NCI-H2081 treated with DMSO at 0.1 percent for 48 hours (cell line): ENCODE measurements around the gene PPP1R15B.

Experiments
- DNase-seq: peaks from one replicate; lab custom pipeline; 2025; lab: John Stamatoyannopoulos, UW

Gene PPP1R15B

DNA sequence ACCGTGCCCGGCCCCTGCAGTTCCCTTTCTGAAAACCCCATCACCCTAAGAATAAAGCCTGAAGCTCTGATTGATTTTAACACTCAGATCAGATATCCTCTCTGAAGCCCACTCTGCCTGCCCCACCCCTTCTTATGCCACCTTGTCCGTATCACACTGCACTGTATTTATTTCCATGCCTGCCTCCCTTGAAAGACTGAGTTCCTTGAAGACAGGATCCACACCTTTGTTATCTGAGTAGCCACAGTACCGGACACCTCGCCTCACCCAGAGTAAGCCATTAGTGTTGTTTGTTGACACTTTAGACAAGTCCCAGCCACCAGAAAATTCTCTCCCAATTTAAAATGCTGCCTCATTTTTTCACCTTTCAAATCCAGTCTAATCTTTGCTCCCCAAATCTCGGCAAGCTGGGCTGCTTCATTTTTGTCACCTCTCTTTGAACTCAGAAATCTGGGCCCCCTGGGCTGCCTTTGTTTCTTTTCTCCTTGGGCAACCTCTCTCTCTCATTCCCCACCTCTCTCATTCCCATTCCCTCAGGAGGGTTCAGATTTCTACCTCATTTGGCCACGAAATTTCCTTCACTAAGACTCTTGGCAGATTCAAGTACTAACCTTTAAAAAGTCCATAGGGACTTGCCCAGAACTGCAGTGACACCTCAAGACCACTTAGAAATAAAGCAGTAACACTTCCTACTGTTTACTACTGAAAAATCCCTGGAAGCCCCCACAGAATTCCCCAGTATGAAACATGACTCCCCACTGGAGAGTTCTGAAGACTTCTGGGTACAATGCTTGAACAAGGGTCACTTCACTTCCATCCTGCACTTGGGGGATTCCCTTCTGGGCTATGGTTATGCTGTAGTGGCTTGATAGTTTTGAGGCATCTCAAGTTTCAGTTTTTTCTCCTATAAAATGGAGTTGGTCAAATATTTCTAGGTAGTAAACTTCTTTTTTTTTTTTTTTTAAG, 8.7 kb upstream of the PPP1R15B start:
- no peak for DNase-seq

DNA sequence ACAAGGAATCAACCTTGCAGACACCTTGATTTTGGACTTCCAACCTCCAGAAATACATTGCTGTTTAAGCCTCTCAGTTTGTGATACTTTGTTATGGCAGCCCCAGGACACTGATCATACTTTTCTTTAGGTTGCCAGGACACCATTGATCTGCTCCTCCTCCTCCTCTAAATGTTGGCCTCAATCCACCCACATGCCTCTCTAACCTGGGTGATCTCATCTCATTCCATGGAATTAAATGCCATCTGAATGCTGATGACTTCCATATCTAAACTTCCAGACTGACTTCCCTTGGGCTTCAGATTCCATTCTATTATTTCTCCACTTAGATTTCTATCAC, 7.4 kb upstream of the PPP1R15B start:
- no peak for DNase-seq

DNA sequence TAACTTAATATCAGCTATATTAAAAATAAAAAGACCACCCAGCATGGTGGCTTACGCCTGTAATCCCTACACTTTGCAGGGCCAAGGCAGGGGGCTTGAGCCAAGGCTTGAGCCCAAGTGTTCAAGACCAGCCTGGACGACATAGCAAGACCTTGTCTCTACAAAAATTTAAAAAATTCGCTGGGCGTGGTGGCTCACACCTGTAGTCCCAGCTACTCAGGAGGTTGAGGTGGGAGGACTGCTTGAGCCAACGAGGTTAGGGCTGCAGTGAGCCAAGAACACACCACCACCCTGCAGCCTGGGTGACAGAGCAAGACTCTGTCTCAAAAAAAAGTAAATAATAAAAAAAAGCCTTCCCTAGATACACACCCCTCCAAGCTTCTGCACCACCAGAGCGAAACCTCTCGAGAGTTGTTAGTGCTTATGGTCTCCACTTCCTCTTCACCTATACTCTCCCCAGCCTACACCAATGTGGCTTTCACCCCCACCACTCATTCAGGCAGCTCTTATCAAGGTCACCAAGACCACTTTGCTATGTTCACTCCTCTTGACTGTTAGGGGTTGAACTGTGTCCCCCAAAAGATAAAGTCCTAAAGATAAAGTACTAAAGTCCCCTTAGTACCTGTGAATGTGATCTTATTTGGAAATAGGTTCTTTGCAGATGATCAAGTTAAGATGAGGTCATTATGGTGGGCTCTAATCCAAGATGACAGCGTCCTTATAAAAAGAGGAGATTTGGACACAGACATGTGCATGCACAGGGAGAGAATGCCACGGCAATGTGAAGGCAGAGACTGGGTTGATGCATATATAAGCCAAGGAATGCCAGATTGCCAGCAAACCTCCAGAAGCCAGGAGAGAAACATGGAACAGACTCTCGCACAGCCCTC, 6.8 kb upstream of the PPP1R15B start:
- no peak for DNase-seq

DNA sequence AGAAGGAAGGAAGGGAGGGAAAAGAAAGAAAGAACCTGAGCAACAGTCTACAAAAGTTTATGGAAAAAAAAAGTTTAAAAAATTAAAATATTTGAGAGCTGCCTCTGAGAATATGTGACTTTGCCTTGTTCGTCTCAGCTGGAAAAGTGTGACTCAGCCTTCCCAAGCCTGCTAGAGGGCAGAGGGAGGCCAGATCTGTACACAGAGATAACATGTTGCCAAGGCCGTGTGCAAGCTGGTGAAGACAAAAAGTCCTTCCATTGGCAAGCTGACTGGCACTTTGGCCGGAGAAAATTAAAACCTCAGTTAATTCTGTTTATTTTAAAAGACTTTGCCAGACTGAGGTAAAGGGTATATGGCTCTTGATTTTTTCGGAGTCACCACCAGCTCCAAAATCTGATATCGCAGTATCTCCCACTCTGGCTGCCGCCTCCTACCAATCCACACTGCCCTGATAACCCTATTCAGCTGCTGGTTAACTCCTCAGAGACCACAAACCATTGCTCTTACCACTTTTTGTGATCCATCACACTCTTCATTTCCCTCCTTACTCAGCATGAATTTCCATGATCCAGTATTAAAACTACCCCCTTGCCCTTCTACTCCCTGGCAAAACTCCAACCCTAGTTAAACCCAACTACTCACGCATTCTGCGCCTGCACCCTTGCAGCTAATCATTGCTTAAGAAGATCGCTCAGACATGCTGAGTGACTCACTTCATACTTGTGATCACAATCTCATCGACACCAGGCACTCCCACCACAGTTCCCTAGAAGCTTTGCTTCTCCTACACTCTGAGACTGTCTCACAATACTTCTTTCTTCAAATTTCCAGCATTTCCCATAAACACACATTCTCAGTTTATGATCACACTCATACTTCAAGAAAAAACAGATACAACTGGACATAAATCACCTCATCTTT, 5.7 kb upstream of the PPP1R15B start:
- no peak for DNase-seq

DNA sequence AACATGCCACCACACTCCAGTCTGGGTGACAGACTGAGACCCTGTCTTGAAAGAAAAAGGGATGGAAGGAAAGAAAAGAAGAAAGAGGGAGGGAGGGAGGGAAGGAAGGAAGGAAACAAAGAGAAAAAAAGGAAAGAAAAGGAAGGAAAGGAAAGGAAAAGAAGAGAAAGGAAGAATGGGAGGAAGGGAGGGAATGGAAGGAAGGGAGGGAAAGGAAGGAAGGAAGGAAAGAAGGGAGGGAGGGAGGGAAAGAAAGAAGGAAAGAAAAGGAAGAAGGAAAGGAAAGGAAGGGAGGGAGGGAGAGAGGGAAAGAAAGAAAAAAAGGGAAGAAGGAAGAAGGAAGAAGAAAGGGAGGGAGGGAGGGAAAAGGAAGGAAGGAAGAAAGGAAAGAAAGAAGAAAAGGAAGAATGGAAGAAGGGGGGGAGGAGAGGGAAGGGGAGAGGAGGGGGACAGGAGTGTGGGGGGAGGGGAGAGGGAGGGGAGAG, 5.0 kb upstream of the PPP1R15B start:
- DNase-seq: no peak

DNA sequence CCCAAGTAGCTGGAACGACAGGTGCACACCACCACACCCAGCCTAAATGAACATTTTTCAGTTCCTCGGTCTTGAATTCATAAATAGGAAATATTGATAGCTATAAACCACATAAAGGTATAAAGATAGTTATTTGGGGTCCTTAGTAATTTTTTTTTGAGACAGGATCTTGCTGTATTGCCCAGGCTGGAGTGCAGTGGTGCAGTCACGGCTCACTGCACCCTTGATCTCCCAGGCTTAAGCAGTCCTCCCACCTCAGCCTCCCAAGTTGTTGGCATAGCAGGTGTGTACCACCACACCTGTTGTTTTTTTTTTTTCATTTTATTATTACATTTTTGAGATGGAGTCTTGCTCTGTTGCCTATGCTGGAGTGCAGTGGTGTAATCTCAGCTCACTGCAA, 3.7 kb upstream of the PPP1R15B start:
- no peak for DNase-seq

DNA sequence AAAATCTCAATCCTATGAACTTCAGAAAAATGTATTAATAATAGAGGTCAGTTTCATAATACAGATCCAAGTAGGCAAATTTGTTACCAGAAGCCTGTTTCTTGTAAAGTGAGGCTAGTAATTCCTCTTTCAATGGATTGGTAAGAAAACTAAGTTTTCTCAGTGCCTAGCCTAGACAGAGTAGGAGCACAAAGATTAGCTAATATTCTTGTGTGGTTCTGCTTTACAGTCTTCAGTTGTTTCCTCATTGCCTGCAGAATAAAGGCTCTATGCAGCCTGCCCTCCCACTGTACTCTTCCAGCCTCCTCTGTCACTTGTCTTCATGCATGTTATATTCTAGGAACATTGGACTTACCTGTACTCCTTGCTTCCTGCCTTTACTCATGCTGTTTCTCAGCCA, 2.4 kb upstream of the PPP1R15B start:
- no peak for DNase-seq

DNA sequence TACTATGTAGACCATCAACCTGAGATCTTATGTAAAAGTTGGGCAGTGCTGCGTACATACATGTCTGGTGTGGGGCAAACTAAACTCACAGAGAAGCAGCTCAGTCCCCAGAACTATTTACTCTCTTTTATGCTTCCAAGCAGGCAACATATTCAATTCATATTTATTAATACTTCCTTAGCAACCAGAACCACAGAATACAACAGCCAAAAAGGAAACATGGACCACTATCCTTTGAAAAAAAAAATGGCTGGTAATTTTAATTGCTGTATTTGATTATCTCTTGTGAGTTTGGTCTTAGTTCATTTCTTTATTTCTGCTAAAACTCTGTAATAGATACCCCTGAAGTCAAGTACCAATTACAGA, 1.5 kb upstream of the PPP1R15B start:
- no peak for DNase-seq

DNA sequence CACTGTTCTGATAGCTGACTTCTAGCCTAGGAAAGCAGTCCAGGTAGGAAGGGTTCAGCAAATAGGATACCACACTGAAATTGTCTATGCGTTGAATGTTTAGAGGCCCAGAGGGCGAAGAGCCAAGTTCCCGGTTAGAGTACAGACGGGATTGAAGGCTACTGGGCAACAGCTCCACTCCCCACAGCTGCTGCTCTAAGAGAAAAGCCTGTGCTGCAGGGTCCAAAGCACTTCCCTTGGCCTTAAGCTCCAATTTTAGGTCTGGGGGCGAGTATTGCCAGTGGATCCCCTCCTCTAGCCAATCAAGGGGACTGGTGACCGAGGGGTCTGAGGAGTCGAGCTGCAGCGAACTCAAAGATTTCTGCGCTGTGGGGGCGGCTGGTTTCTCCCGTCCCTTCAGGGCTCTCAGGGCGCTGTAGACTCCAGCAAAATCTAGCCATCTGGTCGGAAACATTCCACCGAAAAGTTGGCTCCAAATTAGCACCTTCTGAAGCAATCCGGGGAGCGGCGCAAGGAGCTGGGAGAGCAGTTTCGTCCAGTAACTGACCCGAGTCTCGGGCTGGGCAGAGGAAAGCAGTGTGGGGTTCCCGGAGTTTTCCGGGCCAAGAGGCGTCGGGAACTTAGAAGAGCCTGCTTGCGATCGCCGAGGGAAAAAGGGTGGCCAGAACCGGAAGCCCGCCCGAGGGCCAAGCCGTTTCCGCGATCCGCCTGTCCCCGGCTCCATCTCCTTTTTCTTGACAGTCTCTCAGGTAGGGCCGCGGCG, 748 bp downstream of the PPP1R15B start:
- DNase-seq: no peak

DNA sequence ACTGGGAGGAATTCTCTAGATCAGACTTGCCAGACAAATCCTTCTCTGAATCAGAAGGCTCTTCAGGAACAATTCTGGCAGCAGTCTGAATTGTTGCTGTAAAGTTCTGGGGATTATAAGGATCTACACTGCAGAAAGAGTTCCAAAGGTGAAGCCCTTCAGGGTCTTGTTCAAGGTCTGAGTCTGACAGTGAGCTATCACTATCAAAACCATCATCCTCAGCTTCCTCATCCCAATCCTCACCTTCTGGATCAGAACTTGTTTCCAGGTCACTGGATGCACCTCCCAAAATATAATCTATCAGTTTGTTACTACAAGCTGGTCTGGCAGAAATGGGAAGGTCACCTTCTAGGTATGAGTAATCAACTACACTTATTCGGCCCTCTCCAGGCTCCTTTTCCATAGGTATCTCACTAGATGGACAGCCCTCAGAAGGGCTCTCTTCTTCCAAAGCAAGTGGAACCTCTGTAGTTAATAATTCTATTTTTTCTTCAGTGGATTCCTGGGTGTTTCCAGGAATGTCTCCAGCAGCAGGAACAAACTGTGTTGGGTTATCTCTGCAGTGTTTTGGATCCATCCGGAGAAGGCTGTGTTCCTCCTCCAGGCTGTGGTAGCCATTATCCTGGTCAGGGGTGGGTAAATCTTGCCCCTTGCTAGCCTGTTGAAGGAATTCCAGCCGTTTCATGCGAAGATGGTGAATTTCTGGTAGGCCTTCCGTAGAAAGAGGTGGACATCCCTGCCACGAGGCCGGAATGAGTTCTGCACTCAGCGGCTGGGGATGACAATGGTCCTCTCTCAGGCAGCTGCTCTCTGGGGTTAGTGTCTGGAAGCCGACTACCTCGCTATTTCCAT, 1.6 kb downstream of the PPP1R15B start:
- DNase-seq: no peak

DNA sequence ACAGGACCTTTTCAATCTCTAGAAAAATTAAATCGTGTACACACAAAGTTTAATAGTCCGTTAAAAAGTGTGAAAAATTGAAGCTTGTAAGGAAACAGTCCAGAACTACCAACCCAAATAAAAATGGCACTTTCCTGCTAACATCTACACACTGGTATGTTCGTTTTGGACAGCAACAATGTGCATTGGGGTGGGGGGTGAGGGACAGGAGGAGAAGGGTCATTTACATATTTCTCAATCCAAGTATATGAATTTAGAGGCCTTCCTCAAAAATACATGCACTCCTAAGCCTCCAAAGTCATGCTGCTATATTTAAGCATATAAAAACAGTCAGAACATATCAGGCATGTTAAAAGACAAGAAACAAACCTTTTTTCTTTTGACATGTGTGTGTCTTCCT, 2.5 kb downstream of the PPP1R15B start:
- DNase-seq: no peak

DNA sequence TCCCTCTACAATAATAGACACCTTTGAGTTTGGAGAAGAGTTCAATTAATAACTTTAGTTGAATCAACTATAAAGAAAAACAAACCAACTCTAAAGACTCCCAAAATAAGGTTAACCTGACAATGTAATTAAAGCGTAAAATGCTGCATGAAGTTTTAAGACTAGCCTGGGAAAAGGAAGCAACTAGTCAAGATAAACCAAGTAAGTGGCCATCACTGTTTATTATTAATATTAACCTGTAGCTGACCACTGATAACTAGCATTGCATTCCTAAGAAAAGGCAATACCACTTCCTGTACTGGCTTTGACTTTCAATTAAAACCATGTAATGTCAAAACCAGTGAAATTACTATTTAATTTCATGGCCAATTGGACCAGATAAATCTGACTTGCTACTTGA, 3.0 kb downstream of the PPP1R15B start:
- no peak for DNase-seq

DNA sequence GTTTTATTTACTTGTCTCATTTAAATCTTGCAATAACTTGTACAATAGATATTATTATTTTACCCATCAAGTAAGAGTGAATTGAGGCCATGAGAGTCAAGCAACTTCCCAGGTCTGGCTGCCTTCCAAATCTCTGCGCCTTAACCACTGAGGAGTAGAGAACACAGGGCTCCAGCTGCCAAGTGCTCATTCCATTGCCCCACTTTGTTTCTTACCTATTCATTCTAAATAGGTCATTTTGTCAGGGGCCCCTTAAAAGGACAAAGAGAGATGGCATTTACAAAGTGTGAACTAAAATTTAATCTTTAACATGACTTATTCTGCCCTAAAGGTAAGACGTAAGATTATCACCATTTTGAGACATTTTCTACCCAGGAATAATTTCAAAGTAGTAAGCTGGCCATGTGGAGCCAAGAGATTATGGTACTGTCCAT, 3.5 kb downstream of the PPP1R15B start:
- no peak for DNase-seq

DNA sequence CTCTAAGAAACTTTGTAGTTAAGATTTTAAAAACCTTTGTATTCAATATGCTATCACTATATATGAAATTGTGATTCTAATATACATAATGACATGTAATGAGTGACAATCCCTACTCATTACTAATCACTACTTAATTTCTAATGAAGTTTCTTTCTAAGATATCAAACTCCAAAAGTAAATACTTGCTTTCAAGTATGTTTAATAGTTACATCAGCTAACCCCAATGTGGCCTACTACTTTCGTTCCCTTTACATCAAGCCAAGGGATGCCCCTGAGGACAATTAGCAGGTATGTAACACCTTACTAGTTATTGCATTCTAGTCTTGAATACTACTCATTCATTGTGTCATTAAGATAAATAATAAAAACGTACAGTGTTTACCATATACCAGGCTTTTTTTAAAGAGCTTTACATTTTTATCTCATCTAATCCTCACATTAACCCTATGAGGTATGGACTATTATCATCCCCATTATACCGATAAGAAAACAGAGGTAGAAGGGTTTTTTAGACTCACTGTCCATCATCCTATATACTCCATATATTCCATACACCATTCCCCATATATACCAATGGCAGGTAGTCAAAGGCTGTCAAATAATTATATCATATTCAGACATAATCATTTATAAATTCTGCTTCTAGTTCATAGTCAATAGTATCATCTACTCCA, 4.2 kb downstream of the PPP1R15B start:
- DNase-seq: no peak

DNA sequence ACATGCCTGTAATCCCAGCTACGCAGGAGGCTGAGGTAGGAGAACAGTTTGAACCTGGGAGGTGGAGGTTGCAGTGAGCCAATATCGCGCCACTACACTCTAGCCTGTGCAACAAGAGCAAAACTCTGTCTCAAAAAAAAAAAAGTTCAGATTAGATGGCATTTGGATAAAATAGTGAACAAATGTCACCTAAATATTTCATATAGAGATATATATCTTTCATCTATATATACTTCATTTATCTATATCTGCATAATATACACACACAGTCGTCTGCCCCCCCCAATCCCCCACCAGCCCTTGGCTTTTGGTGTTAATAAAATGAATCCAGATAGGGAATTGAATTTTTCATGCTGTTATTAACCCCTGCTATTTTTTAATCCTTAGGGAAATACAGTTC, 5.0 kb downstream of the PPP1R15B start:
- no peak for DNase-seq

DNA sequence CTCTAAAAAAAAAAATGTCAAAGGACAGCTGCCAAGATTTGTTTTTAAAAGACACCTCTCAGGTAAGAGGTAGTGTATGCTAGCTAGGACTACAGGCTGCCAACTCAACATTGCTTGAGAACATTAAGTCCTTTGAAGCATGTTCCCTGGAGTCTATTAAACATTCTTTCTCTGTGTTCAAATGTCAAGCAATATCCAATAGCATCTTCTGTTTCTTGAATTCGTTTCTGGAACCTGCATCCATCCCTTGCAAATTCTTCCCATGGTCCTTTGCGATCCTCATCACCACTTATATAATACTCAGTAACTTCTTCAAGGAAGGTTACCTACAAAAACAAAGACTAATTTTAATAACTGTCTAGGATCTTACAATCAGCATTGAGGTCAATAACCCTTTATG, 5.6 kb downstream of the PPP1R15B start:
- no peak for DNase-seq

DNA sequence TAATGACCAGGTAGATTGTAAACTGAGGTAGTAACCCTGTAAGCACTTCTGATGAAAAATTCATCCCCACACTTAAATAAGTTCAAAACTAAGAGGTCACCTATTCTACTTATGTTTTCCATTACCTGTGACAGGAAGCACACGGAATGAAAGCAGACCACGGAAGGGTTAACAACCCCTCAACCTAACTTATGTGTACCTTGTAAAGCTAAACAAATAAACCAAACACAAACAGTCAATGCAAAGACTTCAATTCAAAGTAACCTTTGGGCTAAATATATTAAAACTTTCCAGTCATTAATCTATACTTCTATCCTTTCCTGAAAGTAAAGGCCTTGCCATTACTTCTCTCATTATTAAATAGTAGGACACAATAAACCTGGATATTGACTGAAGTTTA, 7.0 kb downstream of the PPP1R15B start:
- DNase-seq: no peak

DNA sequence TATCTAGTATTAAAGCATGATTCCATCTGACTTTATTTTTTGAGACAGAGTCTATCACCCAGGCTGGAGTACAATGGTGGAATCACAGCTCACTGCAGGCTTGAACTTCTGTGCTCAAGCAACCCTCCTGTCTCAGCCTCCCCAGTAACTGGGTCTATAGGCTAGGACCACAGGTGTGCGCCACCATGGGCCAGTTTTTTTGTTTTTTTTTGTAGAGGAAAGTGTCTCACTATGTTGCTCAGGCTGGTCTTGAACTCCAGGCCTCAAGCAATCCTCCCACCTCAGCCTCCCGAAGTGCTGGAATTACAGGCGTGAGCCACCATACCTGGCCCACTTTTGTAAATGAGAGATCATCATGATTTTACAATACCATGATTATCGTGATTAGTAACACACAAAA, 9.2 kb downstream of the PPP1R15B start:
- no peak for DNase-seq

DNA sequence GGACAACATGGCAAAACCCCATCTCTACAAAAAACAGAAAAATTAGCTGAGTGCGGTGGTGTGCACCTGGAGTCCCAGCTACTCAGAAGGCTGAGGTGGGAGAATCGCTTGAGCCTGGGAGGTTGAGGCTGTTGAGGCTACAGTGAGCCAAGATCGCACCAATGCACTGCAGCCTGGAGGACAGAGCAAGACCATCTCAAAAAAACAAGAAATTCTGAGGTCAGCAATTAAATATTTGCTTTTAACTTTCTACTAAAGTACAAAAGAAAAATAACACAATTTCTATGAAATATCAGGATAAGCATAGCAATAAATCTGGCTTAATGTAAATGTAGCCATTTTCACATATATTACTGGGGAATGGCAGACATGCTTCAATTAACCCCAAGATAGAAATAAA, 9.9 kb downstream of the PPP1R15B start:
- no peak for DNase-seq
